Left lung (tissue), 10 donors: ENCODE results near the gene GOLT1A. TPM values are rescaled to one million over a fixed set of nuclear protein-coding genes. Genes with fewer than 3 reads are reported as not detected.

Experiments used
- ATAC-seq: fragments of 200-7000 bp; cut with Tn5 transposase; one replicate; pipeline ENCODE4 v1.9.1; 2020; ENCODE audit warnings: moderate library complexity
- DNase-seq, 4 donors: peaks; one replicate each; pipeline ENCODE4 v3.0.0-alpha.2; 2013 to 2020
- H3K27ac ChIP-seq, 2 donors: fragments of 200-600 bp; sonication (generic) in 1 of 2; one replicate each; pipeline versions ENCODE4 v1.5.0 to v1.8.0; 2020 to 2021
- H3K27me3 ChIP-seq, 2 donors: fragments of 200-600 bp; sonication (generic) in 1 of 2; one replicate each; pipeline versions ENCODE4 v1.5.0 to v1.8.0; 2020 to 2021
- H3K36me3 ChIP-seq, 2 donors: fragments of 200-600 bp; sonication (generic) in 1 of 2; one replicate each; pipeline versions ENCODE4 v1.5.0 to v1.8.0; 2020 to 2021
- H3K4me1 ChIP-seq, 2 donors: fragments of 200-600 bp; one replicate each; pipeline ENCODE4 v1.8.0; 2021
- H3K4me3 ChIP-seq, 2 donors: fragments of 200-600 bp; sonication (generic) in 1 of 2; one replicate each; pipeline versions ENCODE4 v1.5.0 to v1.8.0; 2020 to 2021; ENCODE audit warnings: mild to moderate bottlenecking in 1 of 2
- H3K9me3 ChIP-seq, 2 donors: fragments of 200-600 bp; sonication (generic) in 1 of 2; one replicate each; pipeline versions ENCODE4 v1.5.0 to v1.8.0; 2020 to 2021
- CTCF ChIP-seq, 2 donors: fragments of 200-600 bp; sonication (generic) in 1 of 2; IDR thresholded peaks; one replicate each; pipeline versions ENCODE4 v1.5.0 to v1.8.0; 2021; ENCODE audit warnings: antibody characterized with exemption in 2 of 2
- intact Hi-C, 2 donors: fragments of 100-400 bp; cut with DNase I; formaldehyde crosslinking; loops; one replicate each; pipeline versions ENCODE4 v1.11.2 to v1.14.2; 2022
- polyA plus RNA-seq, 6 donors: library from polyadenylated mRNA; unstranded; fragments of 120-200 nt; gene quantifications; one replicate each; pipeline ENCODE4 v1.2.1, GENCODE V29; 2013; ENCODE audit not compliant: insufficient read length in 6 of 6
- total RNA-seq, 2 donors: library from RNA; stranded (reverse); fragmentation: NEBNext Ultra II Directional; extraction: Animal tissue kit (Norgen Biotek cat#: 25700); gene quantifications; one replicate each; pipeline ENCODE4 v1.2.1, GENCODE V29; 2021
- donor health status: DM: no; HTN: yes; CAD: no.
- donor health status: DM: no; HTN: no; CAD: no.

GOLT1A gene
- total and polyA plus RNA-seq, 8 donors: 4.4 to 22.6 (median 9.2) TPM

- H3K4me3 ChIP-seq: no peak overlapping the region
- no peaks in the 10 kb centered on the region for H3K36me3 ChIP-seq
- H3K27me3 ChIP-seq: no peaks in the 10 kb centered on the region
- H3K9me3 ChIP-seq: no peaks in the 10 kb centered on the region
- peak; percentile 59 to 66 for TF ChIP-seq CTCF (IDR thresholded peaks at IDR 0.05)
- intact Hi-C loops: no loop called here
- peaks cover 0 to 3% of the 10 kb centered on the region in 2 donors for H3K4me1 ChIP-seq
- peak in 2 of 4 donors; percentile 76 to 83 for DNase-seq
- H3K27ac ChIP-seq: no peak overlapping the region
- peak; percentile 86 for ATAC-seq
These were observed 44.7 kb upstream of the GOLT1A start for GRCh38 chr1:204258213-204259115.

GRCh38 chr1:204257446-204257845 is 43.7 kb upstream of the GOLT1A start:
- intact Hi-C loops: no loop called here
- ATAC-seq (no peak), DNase-seq (no peak)
- Histone ChIP-seq H3K27ac (no peak overlapping the region), H3K9me3 (no peaks in the 10 kb centered on the region), H3K4me1 (peaks cover 0 to 3% of the 10 kb centered on the region in 2 donors), H3K4me3 (no peak overlapping the region), H3K36me3 (no peaks in the 10 kb centered on the region), H3K27me3 (no peaks in the 10 kb centered on the region)
- TF ChIP-seq CTCF (IDR thresholded peaks at IDR 0.05): no peak

GRCh38 chr1:204256531-204256930 is 42.7 kb upstream of the GOLT1A start:
- Histone ChIP-seq H3K27me3 (no peaks in the 10 kb centered on the region), H3K36me3 (no peaks in the 10 kb centered on the region), H3K4me3 (no peak overlapping the region), H3K9me3 (no peaks in the 10 kb centered on the region), H3K27ac (no peak overlapping the region), H3K4me1 (peaks cover 0 to 3% of the 10 kb centered on the region in 2 donors)
- ATAC-seq (no peak), DNase-seq (no peak)
- no peak for TF ChIP-seq CTCF (IDR thresholded peaks at IDR 0.05)
- intact Hi-C loops: no loop called here

- Histone ChIP-seq H3K36me3 (no peaks in the 10 kb centered on the region), H3K4me3 (no peak overlapping the region), H3K27ac (no peak overlapping the region), H3K4me1 (peaks cover 0 to 3% of the 10 kb centered on the region in 2 donors), H3K9me3 (no peaks in the 10 kb centered on the region), H3K27me3 (no peaks in the 10 kb centered on the region)
- no peak for TF ChIP-seq CTCF (IDR thresholded peaks at IDR 0.05)
- intact Hi-C loops: no loop called here
- DNase-seq (no peak), ATAC-seq (no peak)
These were observed 42.2 kb upstream of the GOLT1A start for GRCh38 chr1:204255966-204256365.

- Histone ChIP-seq H3K4me3 (no peak overlapping the region), H3K27me3 (no peaks in the 10 kb centered on the region), H3K4me1 (peaks cover 0 to 3% of the 10 kb centered on the region in 2 donors), H3K36me3 (no peaks in the 10 kb centered on the region), H3K27ac (no peak overlapping the region), H3K9me3 (no peaks in the 10 kb centered on the region)
- no peak for TF ChIP-seq CTCF (IDR thresholded peaks at IDR 0.05)
- intact Hi-C loops: no loop called here
- DNase-seq (no peak), ATAC-seq (no peak)
These were observed 41.4 kb upstream of the GOLT1A start for GRCh38 chr1:204255225-204255624.
